NCI-H774 (cell line): ENCODE results near the gene FDX2.
A peak's percentile ranks its signal among the peaks of the same experiment; 100 is the strongest.

Experiments
- DNase-seq: peaks from one replicate; lab custom pipeline; 2025; lab: John Stamatoyannopoulos, UW

Gene FDX2

GRCh38 chr19:10299545-10300458, 16.0 kb downstream of the FDX2 start:
- DNase-seq, result no peak

- DNase-seq, result no peak
Observed at GRCh38 chr19:10295847-10296591, 19.8 kb downstream of the FDX2 start.

- no peak for DNase-seq
Observed at GRCh38 chr19:10295305-10295846, 20.4 kb downstream of the FDX2 start.

GRCh38 chr19:10294368-10294697, 21.5 kb downstream of the FDX2 start:
- no peak for DNase-seq

- no peak for DNase-seq
Observed at GRCh38 chr19:10293637-10294367, 22.0 kb downstream of the FDX2 start.

GRCh38 chr19:10292789-10293636, 22.8 kb downstream of the FDX2 start:
- no peak for DNase-seq

- DNase-seq, result peak; percentile 36
Observed at GRCh38 chr19:10292206-10292788, 23.5 kb downstream of the FDX2 start.

GRCh38 chr19:10291554-10292205, 24.1 kb downstream of the FDX2 start:
- no peak for DNase-seq

- DNase-seq, result no peak
Observed at GRCh38 chr19:10290876-10291553, 24.8 kb downstream of the FDX2 start.

GRCh38 chr19:10290357-10290875, 25.4 kb downstream of the FDX2 start:
- DNase-seq, result no peak

- no peak for DNase-seq
Observed at GRCh38 chr19:10289836-10290356, 25.9 kb downstream of the FDX2 start, which contains the start of gene ICAM5. ICAM5 (plus strand) TSS chr19:10289952; CDS start chr19:10290044, 92 bp downstream.

GRCh38 chr19:10289167-10289835, 26.5 kb downstream of the FDX2 start:
- DNase-seq, result peak; percentile 51

GRCh38 chr19:10288662-10289166, 27.1 kb downstream of the FDX2 start:
- DNase-seq, result peak; percentile 43

GRCh38 chr19:10286803-10287737, 28.7 kb downstream of the FDX2 start, which contains the start of gene ICAM4:
ICAM4 (plus strand) TSS chr19:10286955; CDS start chr19:10287013, 58 bp downstream.
- no peak for DNase-seq

GRCh38 chr19:10285393-10285792, 30.4 kb downstream of the FDX2 start:
- DNase-seq, result no peak

GRCh38 chr19:10284960-10285278, 30.9 kb downstream of the FDX2 start:
- no peak for DNase-seq
